Hepatocyte (in vitro differentiated cells): ENCODE results near the gene DPP9.

Experiments used
- CTCF ChIP-seq: fragments of 200-600 bp; sonication (generic); IDR thresholded peaks from 2 replicates; pipeline ENCODE4 v1.5.1; 2016; ENCODE audit warnings: antibody characterized with exemption, mild to moderate bottlenecking; ENCODE audit not compliant: poor library complexity
- EZH2phosphoT487 ChIP-seq: fragments of 200-600 bp; sonication (generic); IDR thresholded peaks from one replicate; pipeline ENCODE4 v1.6.1; 2018; ENCODE audit warnings: antibody characterized with exemption, mild to moderate bottlenecking, low read depth, moderate library complexity; ENCODE audit not compliant: unreplicated experiment, severe bottlenecking

DNA sequence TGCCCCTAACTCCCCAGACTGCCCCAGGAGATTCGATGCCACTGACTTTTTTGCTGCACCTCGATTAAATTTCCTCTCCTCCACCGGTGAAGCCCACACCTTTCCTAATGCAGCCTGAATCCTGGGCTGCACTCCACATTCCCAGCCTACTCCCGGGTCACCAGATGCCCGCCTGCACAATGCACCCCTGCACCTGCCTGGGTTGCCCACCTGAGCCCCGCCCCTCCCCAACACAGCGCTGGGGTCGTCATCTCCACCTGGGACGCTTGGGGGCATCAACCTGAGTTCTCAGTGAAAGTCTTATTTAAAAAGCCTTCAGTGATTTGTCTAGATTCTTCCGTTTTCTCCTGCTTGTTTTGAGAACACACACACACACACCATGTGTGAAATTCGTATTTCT is 24.5 kb upstream of the DPP9 start:
- TF ChIP-seq EZH2phosphoT487 (no peak), CTCF (no peak)
